Measurements from ENCODE around the gene DKK2.
A peak's percentile ranks its signal among the peaks of the same experiment; 100 is the strongest.

DKK2 gene

GRCh38 chr4:107035819-107036583 lies at the start of gene DKK2:
Gene DKK2 (minus strand): TSS chr4:107036313. CDS start chr4:107035591, 722 bp downstream.
- DNase-seq = peak in 1 of 6 experiments; percentile 5

GRCh38 chr4:107077192-107077591 lies 41.1 kb upstream of the DKK2 start:
- DNase-seq = no peak

- DNase-seq = no peak
These were observed 37.0 kb upstream of the DKK2 start for GRCh38 chr4:107072836-107073736.

- DNase-seq = no peak
These were observed 35.0 kb upstream of the DKK2 start for GRCh38 chr4:107071108-107071507.

GRCh38 chr4:107069049-107069448 lies 32.9 kb upstream of the DKK2 start:
- DNase-seq = no peak

- DNase-seq = no peak
These were observed 32.0 kb upstream of the DKK2 start for GRCh38 chr4:107068116-107068515.

- DNase-seq = no peak
These were observed 30.5 kb upstream of the DKK2 start for GRCh38 chr4:107066621-107067020.

GRCh38 chr4:107065201-107065600 lies 29.1 kb upstream of the DKK2 start:
- DNase-seq = no peak

GRCh38 chr4:107060388-107060787 lies 24.3 kb upstream of the DKK2 start:
- DNase-seq = no peak

- DNase-seq = no peak
These were observed 22.7 kb upstream of the DKK2 start for GRCh38 chr4:107058828-107059227.

- no peak for DNase-seq
These were observed 14.5 kb upstream of the DKK2 start for GRCh38 chr4:107050525-107051135.

GRCh38 chr4:107046261-107046660 lies 10.1 kb upstream of the DKK2 start:
- no peak for DNase-seq

GRCh38 chr4:107044170-107044569 lies 8.1 kb upstream of the DKK2 start:
- no peak for DNase-seq

- no peak for DNase-seq
These were observed 1.1 kb upstream of the DKK2 start for GRCh38 chr4:107037199-107037584.

- no peak for DNase-seq
These were observed 578 bp upstream of the DKK2 start for GRCh38 chr4:107036584-107037198.

GRCh38 chr4:107034996-107035818 lies 906 bp downstream of the DKK2 start:
- DNase-seq = no peak

GRCh38 chr4:107034091-107034995 lies 1.8 kb downstream of the DKK2 start:
- no peak for DNase-seq

GRCh38 chr4:107027379-107027778 lies 8.7 kb downstream of the DKK2 start:
- no peak for DNase-seq

GRCh38 chr4:107018344-107018735 lies 17.8 kb downstream of the DKK2 start:
- no peak for DNase-seq

GRCh38 chr4:107017443-107018343 lies 18.4 kb downstream of the DKK2 start:
- no peak for DNase-seq

Measured in stimulated activated naive CD4-positive, alpha-beta T cell (primary cell).